Esophagus muscularis mucosa (tissue), 3 donors: ENCODE measurements around the gene GSN.

ENCODE experiments used
- POLR2A ChIP-seq: fragments of 450-650 bp; IDR thresholded peaks from one replicate; pipeline ENCODE4 v1.6.1; 2017; ENCODE audit warnings: antibody characterized with exemption, moderate library complexity, mild to moderate bottlenecking, low read depth
- POLR2AphosphoS5 ChIP-seq, 2 donors: sonication (generic); formaldehyde crosslinking; IDR thresholded peaks; one replicate each; pipeline ENCODE4 v1.6.1; 2017; ENCODE audit warnings: antibody characterized with exemption in 2 of 2
- TF ChIP-seq, protein P1 (sequence below), 3 experiments: fragments of 200-600 bp in 2 of 3; fragments of 450-650 bp in 1 of 3; sonication (generic) in 2 of 3; IDR thresholded peaks; one replicate each; pipeline ENCODE4 v1.5.1; 2017 to 2019; ENCODE audit warnings: antibody characterized with exemption in 3 of 3, mild to moderate bottlenecking in 2 of 3, moderate library complexity in 1 of 3

DNA sequence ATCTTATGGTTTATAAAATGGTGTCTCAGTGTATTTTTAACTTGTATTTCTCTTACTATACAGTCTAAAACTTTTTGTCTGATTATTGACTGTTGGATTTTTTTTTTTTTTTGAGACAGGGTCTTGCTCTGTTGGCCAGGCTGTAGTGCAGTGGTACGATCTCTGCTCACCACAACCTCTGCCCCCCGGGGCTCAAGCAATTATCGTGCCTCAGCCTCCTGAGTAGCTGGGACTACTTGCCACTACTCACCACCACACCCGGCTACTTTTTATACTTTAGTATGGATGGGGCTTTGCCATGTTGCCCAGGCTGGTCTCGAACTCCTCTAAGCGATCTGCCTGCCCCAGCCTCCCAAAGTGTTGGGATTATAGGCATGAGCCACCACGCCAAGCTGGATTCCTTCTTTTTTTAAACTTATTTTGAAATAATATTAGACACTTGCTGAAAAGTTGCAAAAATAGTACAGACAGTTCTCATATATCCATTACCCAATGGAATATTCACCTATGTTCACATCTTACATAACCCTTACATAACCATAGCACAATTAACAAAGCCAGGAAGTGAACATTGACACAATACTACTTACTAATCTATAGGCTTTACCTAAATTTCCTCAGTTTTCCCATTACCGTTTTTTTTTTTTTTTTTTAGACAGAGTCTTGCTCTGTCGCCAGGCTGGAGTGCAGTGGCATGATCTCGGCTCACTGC is 54.9 kb downstream of the GSN start:
- TF ChIP-seq, protein P1, sequence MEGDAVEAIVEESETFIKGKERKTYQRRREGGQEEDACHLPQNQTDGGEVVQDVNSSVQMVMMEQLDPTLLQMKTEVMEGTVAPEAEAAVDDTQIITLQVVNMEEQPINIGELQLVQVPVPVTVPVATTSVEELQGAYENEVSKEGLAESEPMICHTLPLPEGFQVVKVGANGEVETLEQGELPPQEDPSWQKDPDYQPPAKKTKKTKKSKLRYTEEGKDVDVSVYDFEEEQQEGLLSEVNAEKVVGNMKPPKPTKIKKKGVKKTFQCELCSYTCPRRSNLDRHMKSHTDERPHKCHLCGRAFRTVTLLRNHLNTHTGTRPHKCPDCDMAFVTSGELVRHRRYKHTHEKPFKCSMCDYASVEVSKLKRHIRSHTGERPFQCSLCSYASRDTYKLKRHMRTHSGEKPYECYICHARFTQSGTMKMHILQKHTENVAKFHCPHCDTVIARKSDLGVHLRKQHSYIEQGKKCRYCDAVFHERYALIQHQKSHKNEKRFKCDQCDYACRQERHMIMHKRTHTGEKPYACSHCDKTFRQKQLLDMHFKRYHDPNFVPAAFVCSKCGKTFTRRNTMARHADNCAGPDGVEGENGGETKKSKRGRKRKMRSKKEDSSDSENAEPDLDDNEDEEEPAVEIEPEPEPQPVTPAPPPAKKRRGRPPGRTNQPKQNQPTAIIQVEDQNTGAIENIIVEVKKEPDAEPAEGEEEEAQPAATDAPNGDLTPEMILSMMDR (IDR thresholded peaks at IDR 0.05) = no peak
- TF ChIP-seq POLR2AphosphoS5 (IDR thresholded peaks at IDR 0.05) = no peak
- TF ChIP-seq POLR2A = no peak
